HG03066 (cell line): ENCODE results near the gene TBC1D22A.
"Not testable (repeated sequence)": the region's sequence is repeated elsewhere in the genome, so short reads cannot be mapped to it uniquely, and the experiment has no call there.

ENCODE experiments used
- ATAC-seq: cut with Tn5 transposase; IDR thresholded peaks from one replicate; pipeline ENCODE4 v1.9.1; 2021; ENCODE audit warnings: low read depth; ENCODE audit not compliant: unreplicated experiment

The TBC1D22A gene

DNA sequence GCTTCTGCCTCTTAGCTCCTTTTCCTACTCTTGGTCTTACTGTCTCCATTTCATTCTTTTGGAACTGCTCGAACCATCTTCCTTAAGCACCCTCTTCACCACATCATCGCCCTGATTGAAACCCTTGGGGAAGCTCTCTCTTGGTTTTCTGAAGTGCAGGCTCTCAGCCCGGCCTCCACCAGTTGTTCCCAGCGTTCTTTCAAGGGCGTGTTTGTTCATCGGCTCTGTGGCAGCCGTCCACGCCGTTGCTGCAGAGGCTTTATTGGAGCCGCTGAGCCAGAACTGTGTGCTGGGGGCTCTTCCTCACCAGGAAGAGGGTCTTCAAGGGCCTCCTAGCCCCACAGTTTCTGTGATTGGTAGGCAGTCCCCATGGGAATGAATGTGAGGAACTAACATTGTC lies 214.1 kb downstream of the TBC1D22A start:
- no peak for ATAC-seq

- ATAC-seq = no peak
These were observed 215.3 kb downstream of the TBC1D22A start for GRCh38 chr22:46977656-46978343.

DNA sequence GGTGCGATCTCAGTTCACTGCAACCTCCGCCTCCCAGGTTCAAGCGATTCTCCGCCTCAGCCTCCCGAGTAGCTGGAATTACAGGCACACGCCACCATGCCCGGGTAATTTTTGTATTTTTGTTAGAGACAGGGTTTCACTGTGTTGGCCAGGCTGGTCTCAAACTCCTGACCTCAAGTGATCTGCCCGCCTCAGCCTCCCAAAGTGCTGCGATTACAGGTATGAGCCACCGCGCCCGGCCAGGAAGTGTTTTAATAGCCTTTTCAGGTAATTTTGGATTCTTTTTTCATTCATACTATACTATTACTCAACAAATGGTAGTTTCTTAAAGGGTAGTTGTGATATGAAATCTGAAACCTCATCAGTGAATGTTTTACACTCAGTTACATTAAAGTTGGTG lies 216.2 kb downstream of the TBC1D22A start:
- ATAC-seq = not testable (repeated sequence)

DNA sequence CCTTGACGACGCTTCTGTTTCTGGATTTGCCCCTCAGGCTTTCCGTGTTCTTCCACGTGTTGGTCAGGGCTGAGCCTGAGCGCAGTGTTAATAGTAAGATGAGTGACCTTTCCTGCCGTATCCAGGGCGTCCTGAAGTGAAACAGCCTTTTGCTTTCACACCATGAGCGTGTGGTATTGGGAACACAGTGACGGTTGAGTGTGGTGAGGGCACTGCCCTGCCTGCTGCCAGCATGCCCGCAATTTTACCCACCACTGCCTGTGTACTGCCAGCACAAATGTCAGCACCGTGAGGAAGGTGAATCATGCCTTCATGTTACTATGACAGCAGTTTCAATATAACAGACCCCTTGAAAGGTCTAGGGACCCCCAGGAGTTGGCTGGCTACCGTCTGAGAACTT lies 217.1 kb downstream of the TBC1D22A start:
- ATAC-seq = no peak

GRCh38 chr22:46980392-46980791 lies 217.9 kb downstream of the TBC1D22A start:
- no peak for ATAC-seq

- no peak for ATAC-seq
These were observed 220.2 kb downstream of the TBC1D22A start for GRCh38 chr22:46982635-46983034.

DNA sequence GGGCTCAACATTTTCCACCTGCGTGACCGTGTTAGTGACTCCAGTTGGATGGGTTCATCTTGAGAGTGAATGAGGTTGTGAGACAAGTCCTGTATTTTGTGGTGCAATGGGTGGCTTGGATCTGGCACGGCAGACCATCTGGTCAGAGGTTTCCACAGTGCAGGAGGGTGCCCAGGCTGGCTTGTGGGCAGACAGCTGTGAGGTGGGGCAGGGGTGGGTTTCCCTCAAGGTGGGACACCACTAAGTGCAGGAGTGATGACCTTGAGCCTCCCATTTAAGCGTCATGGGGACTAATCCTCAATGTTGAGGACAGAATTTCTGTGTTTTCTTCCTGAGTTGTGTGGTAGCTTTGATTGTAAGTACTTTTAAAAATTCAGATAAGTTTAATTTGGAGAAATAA lies 220.6 kb downstream of the TBC1D22A start:
- ATAC-seq = no peak

DNA sequence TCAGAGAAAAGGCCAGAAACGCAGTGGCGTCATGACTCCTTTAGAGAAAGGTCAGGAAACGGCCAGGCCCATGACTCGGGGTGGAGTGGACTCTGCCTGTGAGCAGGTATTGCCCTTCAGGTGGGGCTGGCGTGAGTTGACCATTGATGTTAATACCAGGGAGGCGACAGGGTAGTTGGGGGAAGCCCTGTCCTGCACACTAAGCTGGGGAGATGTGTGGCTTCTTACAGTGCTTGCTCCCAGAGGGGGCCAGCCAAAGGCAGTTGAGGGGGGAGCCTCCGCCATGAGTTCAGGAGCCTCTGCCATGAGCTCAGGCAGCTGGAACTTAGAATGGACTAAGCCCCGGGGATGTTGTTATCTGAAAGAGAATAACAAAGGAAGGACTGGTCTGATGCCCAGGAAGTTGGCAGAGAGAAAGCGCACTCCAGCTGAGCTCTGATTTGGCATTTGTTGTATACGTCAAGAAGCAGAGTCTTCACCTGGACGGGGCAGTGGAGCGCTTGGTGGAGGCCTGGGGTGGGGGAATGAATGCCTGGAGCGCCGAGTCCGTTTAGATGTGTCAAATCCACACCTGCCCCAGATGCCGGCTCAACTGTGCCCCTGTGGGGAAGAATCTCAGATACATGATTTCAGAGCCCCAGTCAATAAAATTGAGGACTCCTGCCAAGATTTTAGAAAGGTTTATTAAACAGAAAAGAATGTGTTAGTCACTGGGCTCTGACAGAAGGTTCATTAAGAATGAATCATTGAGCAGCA lies 222.5 kb downstream of the TBC1D22A start:
- ATAC-seq = no peak

DNA sequence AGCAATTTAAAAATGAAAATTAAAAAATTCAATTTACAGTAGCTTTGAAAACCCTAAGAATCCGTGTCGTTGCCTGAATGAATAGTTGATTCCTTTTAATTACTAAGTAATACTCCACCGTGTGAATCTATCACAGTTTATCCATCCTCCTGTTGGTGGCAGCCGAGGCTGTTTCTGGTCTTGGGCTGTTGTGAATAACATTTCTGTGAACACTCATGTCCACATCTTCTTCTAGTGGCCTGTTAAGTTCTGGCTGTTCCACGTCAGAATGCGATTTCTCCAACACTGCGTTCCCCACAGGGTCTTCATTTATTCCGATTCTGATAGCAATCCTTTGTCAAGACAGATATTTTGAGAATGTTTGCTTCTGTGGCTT lies 223.0 kb downstream of the TBC1D22A start:
- no peak for ATAC-seq

- ATAC-seq = no peak
These were observed 224.3 kb downstream of the TBC1D22A start for GRCh38 chr22:46986788-46987187.

DNA sequence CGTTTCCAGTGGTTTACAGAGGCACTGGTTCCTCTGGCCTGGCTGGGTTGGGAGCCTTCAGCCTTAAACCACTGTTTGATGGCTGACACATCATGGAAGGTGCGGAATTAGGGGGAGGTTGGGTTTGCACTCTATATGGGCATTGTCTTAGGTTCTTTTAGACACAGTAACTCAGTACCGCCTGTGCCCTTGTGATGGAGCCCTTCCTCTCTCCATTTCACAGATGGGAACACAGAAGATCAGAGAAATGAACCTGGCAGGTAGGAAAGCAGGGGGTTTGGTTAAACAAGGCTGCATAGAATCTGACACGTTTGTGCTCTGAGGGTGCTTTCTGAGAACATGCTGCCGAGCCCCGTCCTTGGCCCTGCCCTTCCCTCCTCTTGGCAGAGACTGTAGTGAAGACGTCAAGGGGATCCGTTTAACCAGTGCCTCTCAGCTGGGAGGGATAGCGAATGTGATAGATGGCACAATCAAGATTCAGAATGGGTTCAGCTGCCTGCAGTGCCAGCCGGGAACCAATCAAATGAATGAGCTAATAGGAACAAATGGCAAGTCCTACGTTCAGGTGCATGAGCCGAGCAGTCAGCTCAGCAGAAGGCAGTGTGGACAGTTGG lies 228.6 kb downstream of the TBC1D22A start:
- ATAC-seq = no peak

- ATAC-seq = no peak
These were observed 229.2 kb downstream of the TBC1D22A start for GRCh38 chr22:46991666-46992065.

DNA sequence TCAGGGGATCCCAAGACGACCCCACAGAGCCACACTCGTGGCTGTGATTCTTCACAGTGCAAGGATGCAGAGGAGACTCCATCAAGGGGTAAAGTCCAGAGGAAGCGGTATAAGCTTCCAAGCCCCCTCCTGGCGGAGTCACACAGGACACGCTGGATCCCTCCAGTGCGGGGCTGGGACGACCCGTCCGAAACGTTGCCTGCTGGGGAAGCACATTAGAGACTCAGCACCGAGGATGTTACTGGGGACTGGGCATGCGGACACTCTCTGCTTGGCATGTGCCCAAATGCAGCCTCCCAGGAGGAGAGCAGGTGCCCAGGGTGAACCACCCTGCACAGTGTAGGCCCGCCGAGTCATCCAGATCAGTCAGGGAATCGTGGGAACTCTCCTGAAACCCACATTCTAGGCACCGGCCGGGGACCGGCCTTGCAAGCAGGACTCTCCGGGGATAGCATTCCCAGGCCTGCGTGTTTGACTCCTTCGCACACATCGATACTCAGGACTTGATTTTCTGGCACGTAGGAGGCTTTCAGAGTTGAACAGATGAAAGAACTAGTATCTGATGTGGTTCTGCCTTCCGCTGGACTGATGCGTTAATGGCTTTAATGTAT lies 229.8 kb downstream of the TBC1D22A start:
- no peak for ATAC-seq

DNA sequence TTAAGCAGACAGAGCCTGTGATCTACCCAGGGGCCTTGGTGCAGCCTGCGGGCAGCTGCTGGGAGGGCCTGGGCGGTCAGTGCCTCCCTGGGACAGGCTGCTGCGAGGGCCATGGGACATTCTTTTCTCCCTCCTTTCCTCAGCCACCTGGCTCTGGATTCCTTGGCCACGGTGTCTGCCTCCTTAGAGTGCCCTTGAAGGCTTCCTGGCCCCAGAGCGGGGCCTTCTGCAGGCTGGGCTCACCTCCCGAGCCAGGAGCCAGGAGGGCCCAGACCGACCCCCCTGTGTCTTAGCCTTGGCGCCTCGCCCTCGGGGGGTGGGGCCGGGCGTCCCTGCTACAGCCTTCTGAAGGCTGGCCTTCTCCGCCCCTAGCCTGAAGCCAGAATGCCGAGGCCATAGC lies 231.2 kb downstream of the TBC1D22A start:
- no peak for ATAC-seq

DNA sequence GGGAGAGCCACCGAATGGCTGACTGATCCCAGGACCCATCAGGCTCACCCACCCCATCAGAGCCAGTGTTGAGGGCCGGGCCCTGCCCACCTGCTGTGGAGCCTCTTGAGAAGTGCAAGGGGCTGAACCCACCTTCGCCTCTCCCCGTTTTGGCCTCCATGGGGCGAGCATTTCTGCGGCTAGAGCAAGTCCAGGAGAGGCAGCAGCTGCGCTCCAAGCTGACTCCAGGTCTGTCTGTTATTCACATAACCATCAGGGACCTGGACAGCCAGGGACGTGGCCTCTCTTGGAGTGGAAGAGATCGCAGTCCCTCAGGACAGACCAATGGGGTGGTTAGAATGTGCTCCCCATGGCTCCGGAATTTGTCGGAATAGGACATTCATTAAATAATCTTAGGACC lies 231.8 kb downstream of the TBC1D22A start:
- no peak for ATAC-seq

DNA sequence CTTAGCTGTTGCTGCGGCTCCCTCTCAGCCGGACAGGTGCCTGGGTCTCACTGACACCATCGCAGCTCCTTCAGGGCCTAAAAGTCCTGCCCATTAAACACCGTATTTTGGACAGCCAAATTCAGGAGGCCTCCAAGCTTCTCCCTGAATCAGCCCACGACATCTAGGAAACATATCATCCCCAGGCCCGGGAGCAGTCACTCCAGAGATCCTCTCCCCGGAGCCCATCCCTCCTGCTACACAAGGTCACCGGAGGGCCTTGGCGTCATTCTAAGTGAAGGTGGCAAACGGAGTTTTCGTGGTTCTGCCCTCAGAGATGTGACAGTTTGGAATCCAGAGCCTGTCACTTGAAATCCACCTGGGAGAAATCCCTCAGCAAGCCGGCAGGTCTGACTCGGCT lies 232.5 kb downstream of the TBC1D22A start:
- ATAC-seq = no peak

- no peak for ATAC-seq
These were observed 233.3 kb downstream of the TBC1D22A start for GRCh38 chr22:46995501-46996360.

DNA sequence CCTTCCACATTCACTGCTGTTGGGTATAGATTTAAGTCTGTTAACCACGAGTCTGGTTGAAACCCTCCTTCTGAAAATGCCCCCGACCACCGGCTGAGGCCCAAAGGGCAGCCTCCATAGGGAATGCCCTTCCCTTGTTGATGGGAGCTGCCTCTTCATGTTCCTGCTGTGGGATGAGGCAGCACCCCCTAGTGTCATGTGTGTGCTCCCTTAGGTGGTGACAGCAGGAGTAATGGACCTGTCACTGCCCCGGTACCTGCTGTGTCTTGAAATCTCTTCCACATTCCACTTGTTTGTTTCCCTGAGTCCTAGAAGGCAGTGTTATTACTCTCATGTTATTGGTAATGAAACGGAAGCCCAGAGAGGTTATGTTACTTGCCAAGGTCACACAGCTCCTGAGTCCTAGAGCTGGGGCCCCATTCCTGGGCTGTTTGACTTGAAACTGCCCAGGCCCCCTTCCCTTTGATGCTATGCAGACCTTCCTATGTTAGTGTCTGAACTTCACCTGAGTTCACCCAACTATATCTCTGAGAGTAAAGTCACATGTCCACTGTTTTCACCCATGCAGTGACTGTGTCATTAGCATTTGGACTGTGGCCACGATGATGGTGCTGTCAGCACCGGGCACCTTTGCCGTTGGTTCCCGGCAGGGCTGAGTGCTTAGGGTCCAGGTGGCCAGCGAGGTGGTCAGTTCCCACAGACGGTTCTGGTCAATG lies 234.3 kb downstream of the TBC1D22A start:
- no peak for ATAC-seq

DNA sequence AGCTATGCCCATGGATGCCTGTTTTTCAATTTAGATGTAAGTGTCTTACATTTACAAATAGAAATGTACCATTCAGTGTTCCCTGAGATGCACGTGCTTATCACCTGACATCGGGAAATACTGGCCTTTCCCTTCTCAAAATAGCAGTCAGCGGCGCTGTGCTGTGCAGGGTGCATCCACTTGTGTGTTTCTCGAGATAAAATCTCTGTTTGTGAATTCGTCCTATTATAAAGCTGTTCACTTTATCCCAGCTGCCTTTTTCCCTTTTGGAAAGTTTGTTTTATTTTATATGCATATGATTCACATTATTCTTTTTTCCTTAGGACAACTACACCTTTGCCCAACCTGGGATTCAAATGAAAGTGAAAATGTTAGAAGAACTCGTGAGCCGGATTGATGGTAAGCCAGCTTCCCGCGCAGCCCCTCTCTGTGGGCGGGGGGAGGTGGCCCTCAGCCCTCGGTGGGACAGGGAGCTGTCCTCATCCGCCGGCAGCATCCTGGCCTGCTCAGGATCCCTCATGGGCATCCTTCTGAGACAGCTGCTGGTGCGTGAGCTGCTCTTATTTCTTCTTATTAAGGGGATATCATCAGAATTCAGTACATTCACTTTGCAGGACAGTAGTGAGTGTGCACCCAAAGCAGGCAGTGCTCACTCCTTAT lies 235.0 kb downstream of the TBC1D22A start:
- ATAC-seq = no peak
